Trophoblast cell (in vitro differentiated cells and primary cell): ENCODE measurements around the gene TSC2.
A peak's percentile ranks its signal among the peaks of the same experiment; 100 is the strongest.

Source experiments
- DNase-seq, 2 donors: peaks; one replicate each; pipeline ENCODE4 v3.0.0-alpha.2; 2016
- H2AFZ ChIP-seq: 2 replicates; pipeline ENCODE4 v1.6.1; 2013; ENCODE audit warnings: low read length, moderate library complexity, mild to moderate bottlenecking; ENCODE audit not compliant: insufficient read depth, poor library complexity
- H2AK5ac ChIP-seq: 2 replicates; pipeline ENCODE4 v1.6.1; 2013; ENCODE audit warnings: mild to moderate bottlenecking, low read length
- H2BK120ac ChIP-seq: 2 replicates; pipeline ENCODE4 v1.6.1; 2013; ENCODE audit warnings: low read length, mild to moderate bottlenecking, moderate library complexity; ENCODE audit not compliant: insufficient read depth, poor library complexity
- H2BK12ac ChIP-seq: 2 replicates; pipeline ENCODE4 v1.6.1; 2013; ENCODE audit warnings: mild to moderate bottlenecking, low read length, moderate library complexity
- H2BK5ac ChIP-seq: 2 replicates; pipeline ENCODE4 v1.6.1; 2013; ENCODE audit warnings: low read length, low read depth, moderate library complexity, mild to moderate bottlenecking; ENCODE audit not compliant: poor library complexity
- H3K14ac ChIP-seq: 2 replicates; pipeline ENCODE4 v1.6.1; 2013; ENCODE audit warnings: mild to moderate bottlenecking, low read length
- H3K18ac ChIP-seq: 2 replicates; pipeline ENCODE4 v1.6.1; 2013; ENCODE audit warnings: mild to moderate bottlenecking, low read length
- H3K23ac ChIP-seq: 2 replicates; pipeline ENCODE4 v1.6.1; 2013; ENCODE audit warnings: low read length
- H3K27ac ChIP-seq: 2 replicates; pipeline ENCODE4 v1.5.1; 2013; ENCODE audit warnings: low read depth, mild to moderate bottlenecking, inconsistent platforms, low read length, moderate library complexity
- H3K27me3 ChIP-seq: 2 replicates; pipeline ENCODE4 v1.6.1; 2013; ENCODE audit warnings: inconsistent platforms, mild to moderate bottlenecking, low read length, moderate library complexity; ENCODE audit not compliant: insufficient read depth
- H3K36me3 ChIP-seq, 2 experiments: 1 replicate in 1 of 2; 2 replicates in 1 of 2; pipeline ENCODE4 v1.6.1; 2013; ENCODE audit warnings: low read length in 2 of 2, mild to moderate bottlenecking in 2 of 2, moderate library complexity in 1 of 2; ENCODE audit not compliant: insufficient read depth in 2 of 2, control insufficient read depth in 1 of 2
- H3K4ac ChIP-seq: 2 replicates; pipeline ENCODE4 v1.6.1; 2013; ENCODE audit warnings: low read depth, mild to moderate bottlenecking, low read length, moderate library complexity
- H3K4me1 ChIP-seq, 2 experiments: 1 replicate in 1 of 2; 2 replicates in 1 of 2; pipeline ENCODE4 v1.6.1; 2013; ENCODE audit warnings: low read length in 2 of 2, mild to moderate bottlenecking in 2 of 2, moderate library complexity in 1 of 2; ENCODE audit not compliant: insufficient read depth in 2 of 2, control insufficient read depth in 1 of 2
- H3K4me2 ChIP-seq: 2 replicates; pipeline ENCODE4 v1.6.1; 2013; ENCODE audit warnings: inconsistent platforms, mild to moderate bottlenecking, low read length, moderate library complexity
- H3K4me3 ChIP-seq: 2 replicates; pipeline ENCODE4 v1.5.1; 2013; ENCODE audit warnings: mild to moderate bottlenecking, low read depth, low read length, inconsistent platforms
- H3K79me1 ChIP-seq: one replicate; pipeline ENCODE4 v1.6.1; 2013; ENCODE audit warnings: low read length
- H3K79me2 ChIP-seq: 2 replicates; pipeline ENCODE4 v1.6.1; 2013; ENCODE audit warnings: low read length, mild to moderate bottlenecking; ENCODE audit not compliant: control insufficient read depth, insufficient read depth, poor library complexity
- H3K9ac ChIP-seq: 2 replicates; pipeline ENCODE4 v1.6.1; 2013; ENCODE audit warnings: mild to moderate bottlenecking, low read length
- H3K9me3 ChIP-seq: 2 replicates; pipeline ENCODE4 v1.6.1; 2013; ENCODE audit warnings: low read depth, mild to moderate bottlenecking, control low read depth, inconsistent platforms, low read length; ENCODE audit not compliant: insufficient read depth
- H4K12ac ChIP-seq: 2 replicates; pipeline ENCODE4 v1.6.1; 2013; ENCODE audit warnings: low read depth, mild to moderate bottlenecking, low read length, moderate library complexity
- H4K8ac ChIP-seq: 2 replicates; pipeline ENCODE4 v1.6.1; 2013; ENCODE audit warnings: low read depth, mild to moderate bottlenecking, low read length, moderate library complexity
- H4K91ac ChIP-seq: one replicate; pipeline ENCODE4 v1.6.1; 2013; ENCODE audit warnings: low read depth, mild to moderate bottlenecking, low read length, moderate library complexity
- WGBS: extraction: QIAGEN DNeasy Blood & Tissue Kit; methylation state at CpG from one replicate; pipeline ENCODE4 v1.1.7; 2013; ENCODE audit warnings: missing lambda C conversion rate; ENCODE audit not compliant: insufficient read length, insufficient coverage; ENCODE audit errors: extremely low coverage; 5-methylcytosine and 5-hydroxymethylcytosine counted together

Gene TSC2

GRCh38 chr16:2034696-2035430, 12.9 kb upstream of the TSC2 start:
- Histone ChIP-seq H2BK120ac (peak overlapping the region; percentile 36), H2BK12ac (peak overlapping the region; percentile 56), H2AK5ac (peak overlapping the region; percentile 89), H3K27ac (no peak overlapping the region), H3K4me2 (no peak overlapping the region), H3K9me3 (no peaks in the 10 kb centered on the region), H3K4me3 (no peak overlapping the region), H3K27me3 (no peaks in the 10 kb centered on the region), H4K91ac (peak overlapping the region; percentile 74), H2AFZ (no peak overlapping the region), H3K4me1 (peaks cover 28 to 31% of the 10 kb centered on the region in 2 experiments), H3K4ac (no peak overlapping the region), H3K79me2 (no peaks in the 10 kb centered on the region), H3K23ac (no peak overlapping the region), H3K9ac (no peak overlapping the region), H4K8ac (no peak overlapping the region), H3K79me1 (peaks cover 13% of the 10 kb centered on the region), H4K12ac (no peak overlapping the region), H2BK5ac (no peak overlapping the region), H3K18ac (no peak overlapping the region), H3K14ac (peak overlapping the region; percentile 61), H3K36me3 (peaks cover 20 to 23% of the 10 kb centered on the region in 2 experiments)
- WGBS: no CpG with 5 or more reads among the region's 17 CpGs
- DNase-seq: no peak

- H3K4me2 ChIP-seq: no peak overlapping the region
- peak overlapping the region; percentile 56 for H4K12ac ChIP-seq
- no peak for DNase-seq
- H3K9me3 ChIP-seq: no peaks in the 10 kb centered on the region
- H4K8ac ChIP-seq: peak overlapping the region; percentile 42
- no peaks in the 10 kb centered on the region for H3K27me3 ChIP-seq
- no peak overlapping the region for H3K23ac ChIP-seq
- H3K9ac ChIP-seq: no peak overlapping the region
- no peaks in the 10 kb centered on the region for H3K79me2 ChIP-seq
- H2AFZ ChIP-seq: peak overlapping the region; percentile 19
- no peak overlapping the region for H3K4me3 ChIP-seq
- H2BK12ac ChIP-seq: peak overlapping the region; percentile 58
- H2AK5ac ChIP-seq: peak overlapping the region; percentile 52
- no peak overlapping the region for H3K4ac ChIP-seq
- H3K79me1 ChIP-seq: peaks cover 13% of the 10 kb centered on the region
- peak overlapping the region; percentile 74 for H4K91ac ChIP-seq
- peak overlapping the region; percentile 26 for H3K18ac ChIP-seq
- peak overlapping the region; percentile 31 for H2BK5ac ChIP-seq
- whole genome bisulfite sequencing: no CpG with 5 or more reads among the region's 34 CpGs
- H2BK120ac ChIP-seq: peak overlapping the region; percentile 36
- peak overlapping the region; percentile 61 for H3K14ac ChIP-seq
- H3K4me1 ChIP-seq: peaks cover 28 to 31% of the 10 kb centered on the region in 2 experiments
- peak overlapping the region; percentile 36 for H3K27ac ChIP-seq
- H3K36me3 ChIP-seq: peaks cover 17 to 20% of the 10 kb centered on the region in 2 experiments
Observed at GRCh38 chr16:2035431-2036199, 12.2 kb upstream of the TSC2 start.

GRCh38 chr16:2036200-2036966, 11.4 kb upstream of the TSC2 start:
- Histone ChIP-seq H2AK5ac (peak overlapping the region; percentile 13), H4K91ac (no peak overlapping the region), H3K36me3 (peaks cover 17 to 20% of the 10 kb centered on the region in 2 experiments), H3K27me3 (no peaks in the 10 kb centered on the region), H3K14ac (no peak overlapping the region), H2AFZ (peak overlapping the region; percentile 12), H3K4me3 (no peak overlapping the region), H3K4ac (no peak overlapping the region), H3K79me1 (peaks cover 13% of the 10 kb centered on the region), H3K27ac (no peak overlapping the region), H4K8ac (no peak overlapping the region), H3K23ac (no peak overlapping the region), H3K4me1 (peaks cover 28 to 31% of the 10 kb centered on the region in 2 experiments), H2BK12ac (peak overlapping the region; percentile 8), H2BK5ac (no peak overlapping the region), H3K9me3 (no peaks in the 10 kb centered on the region), H3K9ac (no peak overlapping the region), H3K4me2 (no peak overlapping the region), H4K12ac (no peak overlapping the region), H3K79me2 (no peaks in the 10 kb centered on the region), H2BK120ac (no peak overlapping the region), H3K18ac (no peak overlapping the region)
- no CpG with 5 or more reads among the region's 47 CpGs for WGBS
- DNase-seq: no peak

GRCh38 chr16:2037115-2037514, 10.7 kb upstream of the TSC2 start:
- Histone ChIP-seq H3K9me3 (no peaks in the 10 kb centered on the region), H2AFZ (no peak overlapping the region), H3K4me1 (peaks cover 28 to 31% of the 10 kb centered on the region in 2 experiments), H2AK5ac (no peak overlapping the region), H3K4me3 (no peak overlapping the region), H3K27ac (no peak overlapping the region), H4K12ac (no peak overlapping the region), H4K91ac (no peak overlapping the region), H3K79me2 (no peaks in the 10 kb centered on the region), H3K79me1 (peaks cover 13% of the 10 kb centered on the region), H3K4ac (no peak overlapping the region), H3K9ac (no peak overlapping the region), H4K8ac (no peak overlapping the region), H2BK5ac (no peak overlapping the region), H3K23ac (no peak overlapping the region), H3K27me3 (no peaks in the 10 kb centered on the region), H3K36me3 (peaks cover 17 to 20% of the 10 kb centered on the region in 2 experiments), H3K18ac (no peak overlapping the region), H2BK12ac (no peak overlapping the region), H3K4me2 (no peak overlapping the region), H3K14ac (no peak overlapping the region), H2BK120ac (no peak overlapping the region)
- no peak for DNase-seq
- WGBS: no CpG with 5 or more reads among the region's 15 CpGs
